ENCODE data around the gene METTL9.
"Not testable (repeated sequence)": the region's sequence is repeated elsewhere in the genome, so short reads cannot be mapped to it uniquely, and the experiment has no call there.

METTL9 gene

DNA sequence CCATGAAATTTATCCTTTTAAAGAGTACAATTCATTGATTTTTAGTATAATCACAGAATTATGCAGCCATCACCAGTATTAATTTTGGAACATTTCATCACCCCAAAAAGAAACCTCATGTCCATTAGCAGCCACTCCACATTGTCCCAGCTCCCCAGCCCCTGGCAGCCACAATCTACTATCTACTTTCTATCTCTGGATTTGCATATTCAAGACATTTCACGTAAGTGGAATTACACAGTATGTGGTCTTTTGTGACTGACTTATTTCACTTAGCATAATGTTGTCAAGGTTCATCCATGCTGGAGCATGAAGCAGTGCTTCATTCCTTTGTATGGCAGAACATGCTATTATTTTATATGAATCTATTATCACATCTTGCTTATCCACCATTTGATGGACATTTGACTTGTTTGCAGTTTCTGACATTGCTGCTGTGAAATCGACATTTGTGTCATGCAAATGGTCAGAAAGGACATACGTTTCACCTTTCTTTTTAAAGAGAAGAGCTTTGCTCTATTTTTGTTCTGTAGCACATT is 10.7 kb downstream of the METTL9 start:
- no peak for DNase-seq (ENCODE audit: low read depth, low spot score)

DNA sequence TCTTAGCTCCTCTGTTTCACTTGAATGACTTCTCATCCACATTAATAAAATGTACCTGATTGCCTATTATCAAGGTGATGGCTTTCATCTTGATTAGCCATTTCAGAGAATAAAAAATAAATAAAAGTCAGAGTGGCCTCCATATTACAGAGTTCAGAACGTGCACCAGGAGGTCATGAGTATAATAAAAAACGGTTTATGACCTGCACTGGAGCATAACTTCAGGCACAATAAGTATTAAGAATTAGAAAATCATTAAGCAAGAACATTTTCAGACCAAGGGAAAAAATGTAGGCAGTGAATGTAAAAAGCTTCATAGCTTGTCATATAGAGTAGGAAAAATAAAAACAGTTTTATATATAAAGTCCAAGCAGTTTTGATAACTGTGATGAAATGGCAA is 11.4 kb downstream of the METTL9 start:
- no peak for DNase-seq (ENCODE audit: low read depth, low spot score)

DNA sequence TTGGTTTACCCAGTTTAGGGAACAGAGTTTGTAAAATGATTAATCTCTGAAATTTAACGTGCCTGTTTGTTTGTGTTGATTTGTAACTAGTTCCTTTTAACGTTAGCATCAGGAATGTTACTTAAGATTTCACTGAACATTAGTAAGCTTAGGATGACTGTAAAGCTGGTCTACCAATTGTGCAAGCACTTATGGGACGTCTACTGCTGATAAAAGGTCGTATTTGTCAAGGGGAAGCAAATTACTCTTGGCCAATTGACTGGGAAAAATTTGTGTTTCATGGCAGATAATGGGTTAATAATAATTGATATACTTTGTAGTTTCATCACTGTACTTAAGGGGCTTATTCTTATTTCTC is 11.8 kb downstream of the METTL9 start:
- no peak for DNase-seq (ENCODE audit: low read depth, low spot score)

DNA sequence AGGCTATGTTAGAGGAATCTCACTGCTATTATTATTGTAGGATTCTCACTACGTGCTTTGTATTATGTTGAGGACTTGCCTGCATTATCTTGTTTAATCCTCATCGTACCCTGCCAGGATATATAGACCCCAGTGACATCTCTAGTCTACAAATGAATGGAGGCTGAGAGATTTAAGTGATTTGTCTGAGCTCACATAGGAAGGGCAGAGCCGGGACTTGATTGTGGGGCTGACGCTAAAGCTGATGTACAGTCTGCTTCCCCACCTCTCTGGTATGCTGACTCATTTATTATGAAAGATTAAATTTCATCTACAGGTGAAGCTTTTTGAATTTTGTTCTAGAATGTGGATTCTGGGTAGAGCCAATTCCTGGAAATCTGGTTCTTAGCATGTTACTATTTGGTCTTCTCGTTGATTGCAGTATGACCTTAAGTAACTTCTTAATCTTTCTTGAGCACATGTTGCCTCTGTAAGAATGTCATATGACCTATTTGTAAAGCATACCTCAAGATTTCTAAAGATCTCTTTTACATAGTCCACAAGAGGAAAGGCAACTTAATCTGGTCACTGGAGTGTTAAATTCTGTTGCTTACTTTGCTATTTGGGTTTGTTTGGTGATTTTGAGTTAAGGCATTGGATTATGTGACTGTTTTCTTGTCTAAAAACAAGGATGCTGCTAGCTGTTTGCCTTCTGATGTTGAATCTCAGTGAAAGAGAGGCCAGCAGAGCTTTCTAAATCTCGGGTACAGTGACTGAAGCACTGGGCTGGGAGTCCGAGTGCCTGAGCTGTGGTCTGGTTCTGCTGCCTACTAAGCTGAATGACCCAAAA is 12.4 kb downstream of the METTL9 start:
- no peak for DNase-seq (ENCODE audit: low read depth, low spot score)

DNA sequence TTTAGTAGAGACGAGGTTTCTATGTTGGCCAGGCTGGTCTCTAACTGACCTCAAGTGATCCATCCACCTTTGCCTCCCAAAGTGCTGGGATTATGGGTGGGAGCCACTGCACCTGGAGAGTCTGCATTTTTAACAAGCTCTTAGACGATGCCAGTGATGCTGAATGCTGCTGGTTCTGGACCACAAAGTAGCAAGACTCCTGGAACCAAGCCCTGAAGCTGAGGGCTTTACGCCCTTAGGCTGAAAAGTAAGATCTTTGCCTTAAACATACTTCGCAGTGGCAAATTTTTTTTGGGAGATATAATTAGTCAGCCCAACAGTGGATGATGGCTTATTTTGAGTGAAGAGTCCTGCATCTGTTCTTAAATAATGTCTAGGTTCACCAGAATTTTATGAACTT is 14.0 kb downstream of the METTL9 start:
- DNase-seq (ENCODE audit: low read depth, low spot score): no peak

DNA sequence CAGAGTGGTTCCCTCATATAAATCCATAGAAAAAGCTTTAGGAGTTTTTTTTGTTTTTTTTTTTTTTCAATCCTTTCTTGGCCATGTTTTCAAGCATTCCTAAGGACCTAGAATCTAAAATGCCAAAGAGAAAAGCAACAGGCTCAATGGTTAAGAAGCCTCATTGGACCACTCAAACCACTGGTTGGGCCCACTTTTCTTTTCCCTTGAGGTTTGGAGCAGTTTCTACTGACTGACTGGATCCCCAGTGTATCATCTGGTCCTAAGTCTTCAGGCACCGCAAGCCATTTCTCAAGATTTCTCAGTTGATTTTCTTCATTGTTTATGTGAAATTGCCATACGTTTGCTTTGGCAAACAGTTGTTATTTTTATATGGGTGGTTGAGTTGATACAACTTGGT is 14.4 kb downstream of the METTL9 start:
- DNase-seq (ENCODE audit: low read depth, low spot score): no peak

DNA sequence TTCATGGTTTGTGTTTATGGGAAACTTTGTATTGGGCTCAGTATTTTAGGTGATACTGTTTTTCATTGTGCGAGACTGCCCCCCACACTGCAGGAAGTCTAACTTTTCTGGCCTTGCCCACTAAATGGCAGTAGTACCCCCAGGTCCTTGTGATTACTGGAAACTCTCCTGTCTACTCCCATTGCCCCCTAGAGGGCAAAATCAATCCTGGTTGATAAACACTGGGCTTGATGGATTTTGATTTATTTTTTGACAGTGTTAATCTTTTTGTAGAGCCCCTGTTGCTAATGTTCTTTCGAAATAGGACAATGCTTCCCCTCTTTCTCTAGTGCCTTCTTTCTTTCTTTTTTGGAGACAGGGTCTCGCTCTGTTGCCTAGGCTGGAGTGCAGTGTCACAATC is 15.5 kb downstream of the METTL9 start:
- no peak for DNase-seq (ENCODE audit: low read depth, low spot score)

DNA sequence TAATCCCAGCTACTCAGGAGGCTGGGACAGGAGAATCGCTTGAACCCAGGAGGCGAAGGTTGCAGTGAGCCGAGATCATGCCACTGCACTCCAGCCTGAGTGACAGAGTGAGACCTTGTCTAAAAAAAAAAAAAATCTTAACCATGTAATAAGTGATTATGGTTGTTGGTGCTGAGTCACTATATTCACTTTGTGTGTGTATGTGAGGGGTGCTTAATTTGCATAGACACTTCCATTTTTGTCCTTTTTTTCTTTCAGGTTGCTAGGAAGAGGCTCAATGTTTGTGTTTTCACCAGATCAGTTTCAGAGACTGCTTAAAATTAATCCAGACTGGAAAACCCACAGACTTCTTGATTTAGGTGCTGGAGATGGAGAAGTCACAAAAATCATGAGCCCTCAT is 18.2 kb downstream of the METTL9 start:
- no peak for DNase-seq (ENCODE audit: low read depth, low spot score)

DNA sequence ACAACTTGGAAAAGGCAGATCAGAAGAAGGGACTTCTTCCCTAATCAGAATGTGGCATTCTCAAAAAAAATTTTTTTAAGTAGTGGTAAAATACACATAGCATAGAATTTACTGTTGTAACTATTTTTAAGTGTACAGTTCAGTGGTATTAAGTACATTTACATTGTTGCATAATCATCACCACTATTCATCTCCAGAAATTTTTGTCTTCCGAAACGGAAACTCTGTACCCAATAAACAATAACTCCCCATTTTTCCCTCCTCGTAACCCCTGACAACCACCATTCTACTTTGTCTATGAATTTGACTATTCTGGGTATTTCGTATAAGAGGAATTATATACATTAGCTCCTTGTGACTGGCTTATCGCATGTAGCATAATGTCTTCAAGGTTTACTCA is 18.9 kb downstream of the METTL9 start:
- DNase-seq (ENCODE audit: low read depth, low spot score): no peak

DNA sequence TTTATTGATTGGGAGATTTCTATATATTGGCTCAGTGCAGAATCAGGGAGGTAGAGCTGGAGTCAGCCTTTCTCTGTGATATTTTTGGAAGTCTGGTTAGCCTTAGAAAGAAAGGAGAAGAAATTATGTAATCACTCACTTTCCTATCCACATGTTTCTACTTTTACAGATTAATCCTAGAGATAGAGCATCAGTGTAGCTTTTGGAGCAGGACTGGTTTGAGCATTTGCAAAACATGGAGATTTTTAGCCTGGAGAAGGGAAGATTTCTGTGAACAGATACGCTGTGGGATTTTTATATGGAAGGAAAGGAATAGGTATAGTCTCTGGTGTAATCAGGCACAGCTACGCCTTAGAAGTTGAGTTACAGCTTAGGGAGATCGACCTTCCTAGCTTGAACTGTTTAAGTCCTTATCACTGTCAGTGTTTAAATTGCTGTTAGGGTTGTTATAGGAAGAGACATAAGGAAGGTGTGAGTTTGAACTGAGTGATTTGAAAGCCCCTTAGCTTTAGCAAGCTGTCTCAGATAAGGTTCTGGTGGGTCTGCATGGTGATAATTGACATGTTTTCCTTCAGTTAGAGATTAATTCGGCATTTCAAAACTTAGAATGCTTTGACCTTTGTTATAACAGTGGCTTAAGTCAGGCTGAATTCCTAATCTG is 20.5 kb downstream of the METTL9 start:
- DNase-seq (ENCODE audit: low read depth, low spot score): no peak

DNA sequence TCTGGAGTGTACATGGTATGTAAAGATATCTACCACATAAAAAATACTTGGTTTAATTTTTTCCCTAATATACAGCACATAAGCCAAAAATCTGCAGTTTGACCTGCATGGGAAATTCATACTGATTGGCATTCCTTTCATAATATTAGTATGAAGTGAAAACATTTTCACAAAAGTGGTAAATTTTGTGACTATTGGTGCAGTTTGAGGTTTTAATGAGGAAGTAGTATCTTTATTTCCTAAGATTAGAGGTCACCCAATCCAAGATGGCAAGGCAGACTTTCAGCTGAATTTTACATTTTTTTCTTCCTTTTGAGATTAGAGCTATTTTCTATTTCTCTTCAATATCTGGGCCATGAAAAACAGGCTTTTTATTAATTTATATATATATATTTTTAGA is 21.2 kb downstream of the METTL9 start:
- DNase-seq (ENCODE audit: low read depth, low spot score): no peak

DNA sequence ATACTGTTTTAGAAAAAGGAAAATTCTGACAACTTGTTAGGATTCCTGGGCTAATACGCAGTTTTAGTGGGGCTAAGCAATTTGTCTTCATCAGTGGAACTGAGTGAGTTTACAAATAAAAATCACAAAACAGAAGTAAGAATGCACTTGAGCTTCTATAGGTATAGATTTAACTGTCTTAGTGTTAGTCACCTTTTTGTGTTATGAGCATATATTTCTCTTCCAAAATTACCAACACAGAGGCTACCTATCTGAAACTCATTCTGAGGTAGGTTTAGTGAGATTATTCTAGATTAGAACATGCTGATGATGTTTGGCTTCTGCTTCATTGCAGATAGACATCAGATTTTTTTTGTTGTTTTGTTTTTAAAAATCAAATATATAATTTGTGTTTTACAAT is 23.2 kb downstream of the METTL9 start:
- DNase-seq (ENCODE audit: low read depth, low spot score): no peak

DNA sequence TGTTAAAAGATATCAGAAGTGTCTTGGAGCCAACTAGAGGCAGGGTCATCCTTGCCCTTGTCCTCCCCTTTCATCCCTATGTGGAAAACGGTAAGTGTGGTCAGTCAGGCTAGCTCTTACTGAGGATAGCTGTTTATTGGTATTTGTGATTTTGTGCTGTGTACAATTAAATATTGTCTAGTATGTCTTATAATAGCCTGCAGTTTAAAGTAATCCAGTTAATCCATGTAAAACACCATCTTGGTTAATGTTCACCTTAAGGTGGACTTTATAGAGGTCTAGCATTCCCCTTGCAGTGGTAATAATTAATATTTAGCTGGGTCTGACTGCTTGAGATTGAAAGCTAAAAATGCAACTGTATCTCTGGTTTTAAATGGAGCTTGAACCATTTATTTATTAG is 25.6 kb downstream of the METTL9 start:
- no peak for DNase-seq (ENCODE audit: low read depth, low spot score)

DNA sequence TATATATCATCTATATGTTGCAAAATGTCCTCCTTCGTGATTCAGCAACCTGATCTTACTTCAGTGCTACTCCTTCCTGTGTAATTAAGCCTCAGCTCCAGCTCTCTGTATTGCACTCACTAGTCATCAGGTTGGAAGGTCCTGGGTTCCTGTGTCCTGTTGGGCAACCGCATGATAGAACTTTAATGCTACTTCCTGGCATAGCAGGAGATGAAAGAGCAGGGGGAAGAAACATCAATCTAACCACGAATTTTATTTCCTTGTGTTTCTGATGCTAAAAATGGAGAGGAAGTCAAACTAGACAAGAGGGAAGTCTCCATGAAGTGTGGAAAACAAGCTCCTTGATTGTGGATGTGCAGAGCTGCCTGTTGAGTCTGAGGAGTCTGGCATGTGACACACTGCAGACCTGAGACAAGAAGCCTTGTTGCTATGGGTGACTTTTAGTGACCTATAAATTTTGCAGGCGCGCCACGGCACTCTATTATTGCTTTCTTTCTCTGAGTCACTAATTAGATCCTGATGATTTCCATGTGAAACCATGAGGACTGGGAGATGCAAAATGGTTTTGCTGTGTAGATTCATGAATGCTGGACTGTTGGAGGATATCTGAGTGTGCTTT is 27.4 kb downstream of the METTL9 start:
- DNase-seq (ENCODE audit: low read depth, low spot score): peak; percentile 59

DNA sequence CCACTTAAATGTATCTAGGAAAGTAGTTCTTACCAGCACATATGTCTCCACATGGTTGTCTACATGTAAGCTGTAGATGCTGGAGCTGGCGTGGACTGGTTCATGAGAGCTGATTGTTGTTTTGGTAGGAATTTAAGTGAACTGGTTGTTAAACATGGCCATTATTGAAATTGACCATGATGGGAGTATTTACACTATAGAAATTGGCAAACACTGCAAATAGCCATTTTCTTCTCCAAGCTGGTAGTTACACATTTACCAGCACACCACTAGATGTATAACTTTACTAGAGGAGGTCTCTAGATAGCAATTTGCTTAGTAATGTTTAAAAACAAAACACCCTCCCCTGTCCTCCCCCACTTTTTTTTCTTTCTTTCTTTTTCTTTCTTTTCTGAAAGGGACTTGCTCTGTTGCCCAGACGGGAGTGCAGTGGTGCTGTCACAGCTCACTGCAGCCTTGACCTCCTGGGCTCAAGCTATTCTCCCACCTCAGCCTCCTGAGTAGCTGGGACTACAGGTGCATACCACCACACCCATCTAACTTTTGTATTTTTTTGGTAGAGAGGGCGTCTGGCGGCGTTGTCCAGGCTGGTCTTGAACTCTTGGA is 28.8 kb downstream of the METTL9 start:
- no peak for DNase-seq (ENCODE audit: low read depth, low spot score)

DNA sequence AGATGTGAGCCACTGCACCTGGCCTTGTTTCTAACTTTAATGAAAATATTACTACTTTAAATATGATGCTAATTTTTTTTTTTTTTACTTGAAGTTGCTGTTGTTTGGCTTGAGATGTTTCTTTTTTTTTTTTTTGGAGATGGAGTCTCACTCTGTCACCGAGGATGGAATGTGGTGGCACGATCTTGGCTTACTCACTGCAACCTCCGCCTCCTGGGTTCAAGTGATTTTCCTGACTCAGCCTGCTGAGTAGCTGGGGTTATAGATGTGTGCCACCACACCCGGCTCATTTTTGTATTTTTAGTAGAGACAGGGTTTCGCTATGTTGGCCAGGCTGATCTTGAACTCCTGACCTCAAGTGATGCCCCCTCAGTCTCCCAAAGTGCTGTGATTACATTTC is 29.4 kb downstream of the METTL9 start:
- DNase-seq (ENCODE audit: low read depth, low spot score): no peak

DNA sequence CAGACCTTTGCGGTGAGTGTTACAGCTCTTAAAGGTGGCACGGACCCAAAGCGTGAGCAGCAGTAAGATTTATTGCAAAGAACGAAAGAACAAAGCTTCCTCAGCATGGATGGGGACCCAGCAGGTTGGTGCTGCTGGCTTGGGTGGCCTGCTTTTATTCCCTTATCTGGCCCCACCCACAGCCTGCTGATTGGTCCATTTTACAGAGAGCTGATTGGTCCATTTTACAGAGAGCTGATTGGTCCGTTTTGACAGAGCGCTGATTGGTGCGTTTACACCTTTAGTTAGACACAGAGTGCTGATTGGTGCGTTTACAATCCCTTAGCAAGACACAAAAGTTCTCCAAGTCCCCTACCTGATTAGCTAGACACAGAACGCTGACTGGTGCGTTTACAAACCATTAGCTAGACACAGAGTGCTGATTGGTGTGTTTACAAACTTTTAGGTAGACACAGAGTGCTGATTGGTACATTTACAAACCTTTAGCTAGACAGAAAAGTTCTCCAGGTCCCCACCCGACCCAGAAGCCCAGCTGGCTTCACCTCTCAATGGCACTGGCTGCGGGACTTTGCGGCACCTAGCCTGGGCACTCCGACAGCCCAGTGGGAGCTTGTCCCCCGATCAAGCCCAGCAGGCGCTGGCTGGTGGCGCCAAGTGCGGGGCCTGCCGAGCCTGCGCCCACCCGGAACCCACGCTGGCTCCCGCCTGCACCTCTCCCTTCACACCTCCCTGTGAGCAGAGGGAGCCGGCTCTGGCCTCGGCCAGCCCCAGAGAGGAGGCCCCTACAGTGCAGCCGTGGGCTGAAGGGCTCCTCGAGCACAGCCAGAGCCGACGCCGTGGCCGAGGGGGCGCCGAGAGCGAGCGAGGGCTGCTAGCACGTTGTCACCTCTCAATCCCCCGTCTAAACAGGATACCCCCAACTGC is 30.5 kb downstream of the METTL9 start:
- not testable (repeated sequence) for DNase-seq (ENCODE audit: low read depth, low spot score)

DNA sequence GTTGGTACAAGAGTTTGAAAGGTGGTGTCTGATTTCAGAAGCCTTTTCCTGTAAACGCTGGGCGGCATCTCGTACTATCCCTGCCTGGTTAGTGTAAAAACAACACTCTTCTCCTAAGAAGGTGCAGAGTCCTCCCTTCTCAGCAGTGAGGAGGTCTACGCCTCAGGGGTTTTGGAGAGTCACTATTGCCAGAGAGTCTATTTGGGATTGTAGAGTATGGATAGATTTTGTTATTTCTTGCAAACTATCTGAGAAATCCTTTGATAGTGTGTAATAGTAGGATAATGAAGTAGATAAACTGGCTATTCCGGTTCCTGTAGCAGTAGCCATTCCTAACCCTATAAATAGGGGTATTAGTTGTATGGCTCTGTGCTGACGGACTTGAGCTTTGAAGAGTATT is 31.5 kb downstream of the METTL9 start:
- not testable (repeated sequence) for DNase-seq (ENCODE audit: low read depth, low spot score)

DNA sequence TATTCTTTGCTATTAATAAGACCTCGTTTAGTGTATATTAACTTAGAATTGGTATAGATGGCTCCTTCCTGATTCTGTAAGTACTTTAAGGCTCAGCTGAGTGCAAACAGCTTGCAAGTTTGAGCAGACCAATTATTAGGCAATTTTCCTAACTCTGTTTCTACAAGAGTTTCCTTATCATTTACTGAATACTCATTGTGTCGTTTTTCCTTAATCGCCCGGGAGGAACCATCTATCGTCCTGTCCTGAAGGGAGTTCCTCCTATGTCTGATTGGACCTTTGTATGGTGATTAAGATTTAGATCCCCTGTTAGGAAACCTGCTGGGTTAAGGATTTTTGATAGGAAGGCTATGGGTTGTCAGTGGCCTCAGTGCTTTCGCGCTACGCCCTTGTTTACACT is 32.0 kb downstream of the METTL9 start:
- DNase-seq (ENCODE audit: low read depth, low spot score): not testable (repeated sequence)

DNA sequence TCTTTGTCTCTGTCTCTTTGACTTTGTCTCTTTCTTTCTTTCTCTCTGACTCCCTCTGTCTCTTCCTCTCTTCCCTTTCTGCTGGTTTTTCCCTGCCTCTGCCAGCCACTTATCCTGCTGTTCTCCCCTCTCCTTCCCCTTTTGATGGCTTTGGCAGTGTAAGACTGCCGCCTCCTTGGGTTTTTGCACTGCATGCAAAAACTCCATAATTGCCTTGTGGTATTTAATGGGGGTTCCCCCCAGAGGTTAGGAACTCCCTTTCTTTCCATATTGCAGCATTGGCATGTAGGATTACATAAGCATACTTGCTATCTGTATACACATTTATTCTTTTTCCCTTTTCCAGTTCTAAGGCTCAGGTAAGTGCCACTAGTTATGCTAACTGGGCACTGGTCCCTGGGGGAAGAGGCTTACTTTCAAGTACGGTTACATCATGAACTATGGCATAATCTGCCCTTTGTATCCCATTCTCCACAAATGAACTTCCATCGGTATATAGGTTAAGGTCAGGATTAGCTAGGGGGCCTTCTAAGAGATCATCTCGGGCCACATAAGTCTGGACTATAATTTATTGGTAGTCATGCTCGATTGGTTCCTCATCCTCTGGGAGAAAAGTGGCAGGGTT is 32.7 kb downstream of the METTL9 start:
- not testable (repeated sequence) for DNase-seq (ENCODE audit: low read depth, low spot score)

DNA sequence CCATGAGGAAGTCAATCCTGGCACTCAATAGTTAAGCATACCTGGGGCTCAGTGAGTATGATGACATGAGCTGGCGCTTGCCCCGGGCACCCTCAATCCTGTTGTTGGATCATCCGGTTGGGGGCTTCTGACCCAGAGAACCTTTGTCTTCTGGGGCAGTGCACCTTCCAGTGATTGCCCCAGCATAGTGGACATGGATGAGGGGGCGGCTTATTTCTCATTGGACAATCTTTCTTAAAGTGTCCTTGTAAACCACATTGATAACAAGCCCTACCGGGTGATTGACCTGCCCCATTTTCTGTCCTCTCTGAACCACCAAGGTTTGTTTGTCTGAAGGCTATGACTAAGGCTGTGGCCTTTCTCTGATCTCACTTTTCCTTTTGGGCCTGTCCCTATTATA is 34.8 kb downstream of the METTL9 start:
- no peak for DNase-seq (ENCODE audit: low read depth, low spot score)

Data from smooth muscle cell of the brain vasculature (primary cell).